Mesothelial cell of epicardium (in vitro differentiated cells): ENCODE data around the gene SCARB1. TPM values are rescaled to one million over a fixed set of nuclear protein-coding genes. Genes with fewer than 3 reads are reported as not detected.

Experiments used
- DNase-seq, 2 experiments: peaks; one replicate each; pipeline ENCODE4 v3.0.0; 2021; ENCODE audit warnings: low spot score in 2 of 2; ENCODE audit not compliant: unreplicated experiment in 2 of 2
- H3K27ac Mint-ChIP-seq: 2 replicates; pipeline ENCODE4 v1.8.0; 2021; ENCODE audit warnings: mixed read lengths
- H3K27me3 Mint-ChIP-seq: 2 replicates; pipeline ENCODE4 v1.8.0; 2021; ENCODE audit warnings: low read depth, mixed read lengths
- H3K36me3 Mint-ChIP-seq: 2 replicates; pipeline ENCODE4 v1.8.0; 2021; ENCODE audit warnings: mixed read lengths
- H3K4me1 Mint-ChIP-seq: 2 replicates; pipeline ENCODE4 v1.8.0; 2021; ENCODE audit warnings: mixed read lengths
- H3K4me3 Mint-ChIP-seq: 2 replicates; pipeline ENCODE4 v1.8.0; 2021; ENCODE audit warnings: mild to moderate bottlenecking, moderate library complexity, mixed read lengths
- H3K9me3 Mint-ChIP-seq: 2 replicates; pipeline ENCODE4 v1.8.0; 2021; ENCODE audit warnings: mixed read lengths
- total RNA-seq: library from RNA; stranded (reverse); gene quantifications from 3 replicates; pipeline ENCODE4 v1.2.1, GENCODE V29; 2021
- TF ChIP-seq, protein P1 (sequence below): fragments of 200-600 bp; sonication (generic); IDR thresholded peaks from one replicate; pipeline ENCODE4 v1.5.0; 2021; ENCODE audit warnings: antibody characterized with exemption; ENCODE audit not compliant: unreplicated experiment

Gene SCARB1
- total RNA-seq, 1 donor from 2014 or later, result 40.2 TPM

DNA sequence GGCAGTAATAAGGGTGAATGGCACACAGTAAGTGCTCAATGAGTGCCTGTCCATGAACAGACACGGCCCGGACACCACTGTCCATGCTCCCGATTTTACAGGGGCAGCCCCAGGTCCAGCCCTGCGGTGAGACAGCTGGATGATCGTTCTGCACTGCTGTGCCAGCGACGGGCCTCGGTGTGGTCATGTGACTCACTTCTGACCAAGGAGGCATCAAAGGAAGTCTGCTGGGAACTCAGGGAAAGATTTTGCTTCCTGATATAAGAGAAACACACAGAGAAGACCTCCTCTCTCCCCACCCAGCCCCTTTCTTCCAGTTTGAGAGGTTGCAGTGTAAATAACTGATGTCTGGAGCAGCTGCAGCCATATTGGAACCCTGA, 126.6 kb downstream of the SCARB1 start:
- H3K4me3 Mint-ChIP-seq, result no peak overlapping the region
- peaks cover 44% of the 10 kb centered on the region for H3K4me1 Mint-ChIP-seq
- TF ChIP-seq, protein P1, sequence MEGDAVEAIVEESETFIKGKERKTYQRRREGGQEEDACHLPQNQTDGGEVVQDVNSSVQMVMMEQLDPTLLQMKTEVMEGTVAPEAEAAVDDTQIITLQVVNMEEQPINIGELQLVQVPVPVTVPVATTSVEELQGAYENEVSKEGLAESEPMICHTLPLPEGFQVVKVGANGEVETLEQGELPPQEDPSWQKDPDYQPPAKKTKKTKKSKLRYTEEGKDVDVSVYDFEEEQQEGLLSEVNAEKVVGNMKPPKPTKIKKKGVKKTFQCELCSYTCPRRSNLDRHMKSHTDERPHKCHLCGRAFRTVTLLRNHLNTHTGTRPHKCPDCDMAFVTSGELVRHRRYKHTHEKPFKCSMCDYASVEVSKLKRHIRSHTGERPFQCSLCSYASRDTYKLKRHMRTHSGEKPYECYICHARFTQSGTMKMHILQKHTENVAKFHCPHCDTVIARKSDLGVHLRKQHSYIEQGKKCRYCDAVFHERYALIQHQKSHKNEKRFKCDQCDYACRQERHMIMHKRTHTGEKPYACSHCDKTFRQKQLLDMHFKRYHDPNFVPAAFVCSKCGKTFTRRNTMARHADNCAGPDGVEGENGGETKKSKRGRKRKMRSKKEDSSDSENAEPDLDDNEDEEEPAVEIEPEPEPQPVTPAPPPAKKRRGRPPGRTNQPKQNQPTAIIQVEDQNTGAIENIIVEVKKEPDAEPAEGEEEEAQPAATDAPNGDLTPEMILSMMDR, result no peak
- no peaks in the 10 kb centered on the region for H3K36me3 Mint-ChIP-seq
- DNase-seq, result no peak
- H3K27ac Mint-ChIP-seq, result no peak overlapping the region
- no peaks in the 10 kb centered on the region for H3K9me3 Mint-ChIP-seq
- no peaks in the 10 kb centered on the region for H3K27me3 Mint-ChIP-seq

GRCh38 chr12:124736115-124737039, 127.3 kb downstream of the SCARB1 start:
- TF ChIP-seq, protein P1, result no peak
- H3K4me3 Mint-ChIP-seq, result no peak overlapping the region
- no peaks in the 10 kb centered on the region for H3K36me3 Mint-ChIP-seq
- no peaks in the 10 kb centered on the region for H3K9me3 Mint-ChIP-seq
- H3K27ac Mint-ChIP-seq, result no peak overlapping the region
- DNase-seq, result no peak
- peaks cover 46% of the 10 kb centered on the region for H3K4me1 Mint-ChIP-seq
- no peaks in the 10 kb centered on the region for H3K27me3 Mint-ChIP-seq

DNA sequence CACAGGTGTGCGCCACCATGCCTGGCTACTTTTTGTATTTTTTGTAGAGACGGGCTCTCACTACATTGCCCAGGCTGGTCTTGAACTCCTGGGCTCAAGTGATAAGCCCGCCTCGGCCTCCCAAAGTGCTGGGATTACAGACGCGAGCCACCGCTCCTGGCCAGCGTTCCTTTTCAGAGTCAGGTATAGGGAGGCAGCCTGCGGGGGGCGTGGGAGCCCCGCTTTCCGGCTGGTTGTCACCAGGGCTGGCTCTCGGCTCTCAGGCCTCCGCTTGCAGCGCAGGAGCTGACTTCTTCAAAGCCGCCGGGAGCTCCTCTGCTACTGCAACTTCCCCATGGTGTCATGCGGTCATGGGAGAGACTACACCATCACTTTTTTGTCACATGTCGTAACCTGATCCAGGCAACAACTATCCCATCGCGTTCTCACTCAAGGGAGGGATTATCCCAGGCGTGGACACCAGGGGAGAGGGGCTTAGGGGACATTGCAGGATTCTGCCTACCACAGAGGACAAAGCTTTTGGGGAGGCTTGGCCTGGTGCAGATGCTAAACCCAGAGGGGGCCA, 129.4 kb downstream of the SCARB1 start:
- TF ChIP-seq, protein P1, result no peak
- Mint-ChIP-seq H3K27me3 (no peaks in the 10 kb centered on the region), H3K9me3 (no peaks in the 10 kb centered on the region), H3K4me1 (peaks cover 49% of the 10 kb centered on the region), H3K4me3 (no peak overlapping the region), H3K36me3 (no peaks in the 10 kb centered on the region), H3K27ac (peak overlapping the region; percentile 56)
- DNase-seq, result no peak

DNA sequence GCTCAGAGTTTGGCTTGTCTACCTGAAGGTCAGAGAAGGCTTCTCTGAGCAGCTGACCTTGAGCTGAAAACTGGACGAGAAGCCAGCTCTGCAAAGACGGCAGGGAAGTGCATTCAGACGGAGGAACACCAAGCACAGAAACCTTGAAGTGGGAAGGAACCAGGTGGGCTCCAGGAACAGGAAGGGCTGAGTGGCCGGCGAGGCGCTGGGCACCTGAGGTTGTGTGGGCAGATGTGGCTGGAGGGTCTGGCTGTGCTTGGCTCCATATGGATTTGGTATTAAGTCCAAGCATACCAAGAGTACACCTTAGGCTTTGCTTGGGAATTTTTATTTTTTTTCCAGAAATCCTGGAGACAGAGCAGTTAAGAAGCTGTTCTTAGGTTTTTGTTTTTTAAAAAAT, 130.6 kb downstream of the SCARB1 start:
- H3K4me3 Mint-ChIP-seq, result no peak overlapping the region
- no peaks in the 10 kb centered on the region for H3K9me3 Mint-ChIP-seq
- H3K36me3 Mint-ChIP-seq, result no peaks in the 10 kb centered on the region
- no peaks in the 10 kb centered on the region for H3K27me3 Mint-ChIP-seq
- no peak for DNase-seq
- H3K27ac Mint-ChIP-seq, result peak overlapping the region; percentile 81
- TF ChIP-seq, protein P1, result no peak
- H3K4me1 Mint-ChIP-seq, result peaks cover 39% of the 10 kb centered on the region

GRCh38 chr12:124732275-124733075, 131.2 kb downstream of the SCARB1 start:
- no peak for DNase-seq
- H3K27me3 Mint-ChIP-seq, result no peaks in the 10 kb centered on the region
- H3K36me3 Mint-ChIP-seq, result no peaks in the 10 kb centered on the region
- H3K4me3 Mint-ChIP-seq, result no peak overlapping the region
- peaks cover 39% of the 10 kb centered on the region for H3K4me1 Mint-ChIP-seq
- TF ChIP-seq, protein P1, result no peak
- H3K27ac Mint-ChIP-seq, result peak overlapping the region; percentile 81
- no peaks in the 10 kb centered on the region for H3K9me3 Mint-ChIP-seq
